HepG2 (cell line): ENCODE measurements around the gene ID4.

Experiments
- IKZF4 ChIP-seq: sonication (generic); formaldehyde crosslinking; IDR thresholded peaks from 2 replicates; pipeline ENCODE4 v1.5.1; 2020; ENCODE audit warnings: borderline replicate concordance, mild to moderate bottlenecking, low read depth, missing genetic modification reagents; ENCODE audit errors: not compliant biosample characterization
- SNAPC2 ChIP-seq: sonication (generic); formaldehyde crosslinking; IDR thresholded peaks from 2 replicates; pipeline ENCODE4 v1.8.1; 2022; ENCODE audit warnings: mild to moderate bottlenecking, missing genetic modification reagents
- ZNF3 ChIP-seq: IDR thresholded peaks from 2 replicates; pipeline ENCODE4 v1.7.0; 2017; ENCODE audit warnings: inconsistent platforms
- TF ChIP-seq, protein P1 (sequence below): sonication (generic); formaldehyde crosslinking; conservative IDR thresholded peaks from 2 replicates; pipeline ENCODE4 v1.5.0; 2020; ENCODE audit warnings: missing genetic modification reagents

DNA sequence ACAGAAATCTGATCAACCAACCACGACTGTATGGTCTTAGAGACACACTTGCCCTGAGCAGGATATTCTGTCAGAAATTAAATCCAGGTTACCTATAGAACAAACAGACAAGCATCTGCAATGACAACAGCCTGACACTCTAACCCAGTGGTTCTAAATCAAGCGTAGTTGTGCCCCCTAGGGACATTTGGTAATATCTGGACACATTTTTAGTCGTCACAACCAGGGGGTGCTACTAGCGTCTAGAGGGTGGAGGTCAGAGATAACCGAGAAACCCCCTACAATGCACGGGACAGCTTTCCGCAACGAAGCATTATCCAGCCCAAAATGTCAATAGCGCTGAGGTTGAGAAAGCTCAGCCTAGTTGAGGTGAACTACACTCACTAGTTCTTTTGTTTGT, 32.3 kb downstream of the ID4 start:
- no peak for TF ChIP-seq ZNF3
- TF ChIP-seq SNAPC2 = no peak
- no peak for TF ChIP-seq IKZF4
- TF ChIP-seq, protein P1, sequence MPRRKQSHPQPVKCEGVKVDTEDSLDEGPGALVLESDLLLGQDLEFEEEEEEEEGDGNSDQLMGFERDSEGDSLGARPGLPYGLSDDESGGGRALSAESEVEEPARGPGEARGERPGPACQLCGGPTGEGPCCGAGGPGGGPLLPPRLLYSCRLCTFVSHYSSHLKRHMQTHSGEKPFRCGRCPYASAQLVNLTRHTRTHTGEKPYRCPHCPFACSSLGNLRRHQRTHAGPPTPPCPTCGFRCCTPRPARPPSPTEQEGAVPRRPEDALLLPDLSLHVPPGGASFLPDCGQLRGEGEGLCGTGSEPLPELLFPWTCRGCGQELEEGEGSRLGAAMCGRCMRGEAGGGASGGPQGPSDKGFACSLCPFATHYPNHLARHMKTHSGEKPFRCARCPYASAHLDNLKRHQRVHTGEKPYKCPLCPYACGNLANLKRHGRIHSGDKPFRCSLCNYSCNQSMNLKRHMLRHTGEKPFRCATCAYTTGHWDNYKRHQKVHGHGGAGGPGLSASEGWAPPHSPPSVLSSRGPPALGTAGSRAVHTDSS (CRISPR knock-in tag) = no peak
